SK-N-SH (cell line): ENCODE results near the gene NDST4. TPM values are rescaled to one million over a fixed set of nuclear protein-coding genes. Genes with fewer than 3 reads are reported as not detected.

Experiments
- CTCF ChIA-PET: fragments of 300-600, 350-600 bp; formaldehyde crosslinking; extraction: SDS; loops from one replicate; lab custom pipeline; 2021; lab: Yijun Ruan, JAX
- POLR2A ChIA-PET: fragments of 350-600 bp; sonication (Branson Sonifier 250); formaldehyde crosslinking; extraction: SDS; loops from one replicate; lab custom pipeline; 2020; ENCODE audit warnings: antibody characterized with exemption, inconsistent platforms; lab: Yijun Ruan, JAX
- DNase-seq: peaks from one replicate; pipeline ENCODE4 v3.0.0; 2012
- H2AFZ ChIP-seq: fragments of 200-600 bp; sonication (generic); 2 replicates; pipeline ENCODE4 v1.8.1; 2016; ENCODE audit warnings: antibody characterized with exemption, mild to moderate bottlenecking, low read depth
- H3F3A ChIP-seq: fragments of 200-600 bp; sonication (generic); replicated peaks from 2 replicates; pipeline ENCODE3; 2016; ENCODE audit warnings: antibody characterized with exemption, mild to moderate bottlenecking; ENCODE audit not compliant: insufficient read depth
- H3K27ac ChIP-seq, 2 experiments: fragments of 200-500 bp in 1 of 2; fragments of 200-600 bp in 1 of 2; sonication (Bioruptor generic) in 1 of 2; sonication (generic), shearing (Covaris generic) in 1 of 2; 2 replicates each; pipeline versions ENCODE4 v1.5.1 to v1.6.1; 2014 to 2016; ENCODE audit warnings: low read depth in 2 of 2, inconsistent platforms in 1 of 2, low read length in 1 of 2, mild to moderate bottlenecking in 1 of 2, mixed read lengths in 1 of 2
- H3K27me3 ChIP-seq: fragments of 200-600 bp; sonication (generic), shearing (Covaris generic); 2 replicates; pipeline ENCODE4 v1.6.1; 2016; ENCODE audit warnings: mixed run types; ENCODE audit not compliant: insufficient read depth
- H3K36me3 ChIP-seq, 2 experiments: fragments of 200-500 bp in 1 of 2; fragments of 200-600 bp in 1 of 2; sonication (Bioruptor generic) in 1 of 2; sonication (generic) in 1 of 2; replicated peaks in 1 of 2; 2 replicates each; pipeline versions ENCODE3 to v1.5.1; 2014 to 2016; ENCODE audit warnings: low read length in 1 of 2, mild to moderate bottlenecking in 1 of 2; ENCODE audit not compliant: insufficient read depth in 2 of 2, control insufficient read depth in 1 of 2
- H3K4me1 ChIP-seq, 2 experiments: fragments of 200-500 bp in 1 of 2; fragments of 200-600 bp in 1 of 2; sonication (Bioruptor generic) in 1 of 2; sonication (generic), shearing (Covaris generic) in 1 of 2; 2 replicates each; pipeline versions ENCODE4 v1.5.1 to v1.6.1; 2014 to 2016; ENCODE audit warnings: low read depth in 1 of 2, low read length in 1 of 2, mixed run types in 1 of 2; ENCODE audit not compliant: insufficient read depth in 2 of 2, control insufficient read depth in 1 of 2
- H3K4me2 ChIP-seq: fragments of 200-600 bp; sonication (generic), shearing (Covaris generic); 2 replicates; pipeline ENCODE4 v1.6.1; 2017; ENCODE audit warnings: mixed run types
- H3K4me3 ChIP-seq, 2 experiments: fragments of 200-500 bp in 1 of 2; fragments of 200-600 bp in 1 of 2; sonication (Bioruptor generic) in 1 of 2; sonication (generic), shearing (Covaris generic) in 1 of 2; 2 replicates each; pipeline versions ENCODE4 v1.5.1 to v1.8.1; 2014 to 2016; ENCODE audit warnings: low read depth in 2 of 2, inconsistent platforms in 1 of 2, low read length in 1 of 2, mild to moderate bottlenecking in 1 of 2, mixed read lengths in 1 of 2, moderate library complexity in 1 of 2
- H3K79me2 ChIP-seq: fragments of 200-600 bp; sonication (generic); 2 replicates; pipeline ENCODE4 v1.8.1; 2017; ENCODE audit warnings: mild to moderate bottlenecking; ENCODE audit not compliant: insufficient read depth
- H3K9ac ChIP-seq: fragments of 200-600 bp; sonication (generic); 2 replicates; pipeline ENCODE4 v1.6.1; 2017; ENCODE audit warnings: mixed run types
- H3K9me2 ChIP-seq: fragments of 200-600 bp; sonication (generic); 2 replicates; pipeline ENCODE4 v1.6.1; 2017; ENCODE audit warnings: mixed run types
- H3K9me3 ChIP-seq: fragments of 200-600 bp; sonication (generic); 2 replicates; pipeline ENCODE4 v1.6.1; 2017; ENCODE audit warnings: mixed run types, mild to moderate bottlenecking, moderate library complexity
- H4K20me1 ChIP-seq: fragments of 200-600 bp; sonication (generic); 2 replicates; pipeline ENCODE4 v1.6.1; 2017; ENCODE audit warnings: mild to moderate bottlenecking, mixed run types; ENCODE audit not compliant: insufficient read depth
- CHD2 ChIP-seq: fragments of 150-350 bp; IDR thresholded peaks from 2 replicates; pipeline ENCODE4 v1.6.1; 2018; ENCODE audit warnings: low read length; ENCODE audit not compliant: partially characterized antibody
- ELF1 ChIP-seq: IDR thresholded peaks from 2 replicates; pipeline ENCODE4 v1.4.0; 2012
- EP300 ChIP-seq, 2 experiments: IDR thresholded peaks; 2 replicates each; pipeline versions ENCODE4 v1.4.0 to v1.6.1; 2012; ENCODE audit warnings: borderline replicate concordance in 1 of 2, low read depth in 1 of 2, low read length in 1 of 2
- FOSL2 ChIP-seq: IDR thresholded peaks from 2 replicates; pipeline ENCODE4 v1.4.0; 2012; ENCODE audit warnings: low read depth, mild to moderate bottlenecking, moderate library complexity, borderline replicate concordance
- FOXJ3 ChIP-seq: sonication (generic); formaldehyde crosslinking; IDR thresholded peaks from 2 replicates; pipeline ENCODE4 v1.5.1; 2020; ENCODE audit warnings: mild to moderate bottlenecking, missing genetic modification reagents
- FOXM1 ChIP-seq: IDR thresholded peaks from 2 replicates; pipeline ENCODE4 v1.4.0; 2012; ENCODE audit warnings: low read depth, mild to moderate bottlenecking
- GATA2 ChIP-seq: sonication (generic); formaldehyde crosslinking; IDR thresholded peaks from 2 replicates; pipeline ENCODE4 v1.5.0; 2020; ENCODE audit warnings: mild to moderate bottlenecking, missing genetic modification reagents
- MAX ChIP-seq: IDR thresholded peaks from 2 replicates; pipeline ENCODE4 v1.4.0; 2012; ENCODE audit warnings: low read depth
- MEF2A ChIP-seq: IDR thresholded peaks from 2 replicates; pipeline ENCODE4 v1.4.0; 2012; ENCODE audit warnings: low read depth, borderline replicate concordance
- MXI1 ChIP-seq: IDR thresholded peaks from 2 replicates; pipeline ENCODE4 v1.6.1; 2012; ENCODE audit warnings: mild to moderate bottlenecking, low read depth, low read length, improper control_type of control experiment
- NRF1 ChIP-seq: IDR thresholded peaks from 2 replicates; pipeline ENCODE4 v1.6.1; 2012; ENCODE audit warnings: low read depth, mild to moderate bottlenecking, low read length
- RAD21 ChIP-seq: IDR thresholded peaks from 2 replicates; pipeline ENCODE4 v1.6.1; 2012; ENCODE audit warnings: mild to moderate bottlenecking, low read length
- RCOR1 ChIP-seq: fragments of 150-350 bp; IDR thresholded peaks from 2 replicates; pipeline ENCODE4 v1.6.1; 2017; ENCODE audit warnings: antibody characterized with exemption, low read length
- RXRA ChIP-seq: IDR thresholded peaks from 2 replicates; pipeline ENCODE4 v1.4.0; 2012; ENCODE audit warnings: low read depth, mild to moderate bottlenecking, borderline replicate concordance
- SMC3 ChIP-seq: IDR thresholded peaks from 2 replicates; pipeline ENCODE4 v1.6.1; 2012; ENCODE audit warnings: low read depth, low read length, improper control_type of control experiment
- TAF1 ChIP-seq: IDR thresholded peaks from 2 replicates; pipeline ENCODE4 v1.6.1; 2012; ENCODE audit warnings: low read depth, mild to moderate bottlenecking, low read length, moderate library complexity, borderline replicate concordance
- TCF12 ChIP-seq: IDR thresholded peaks from 2 replicates; pipeline ENCODE4 v1.4.0; 2012
- USF2 ChIP-seq: fragments of 150-350 bp; IDR thresholded peaks from 2 replicates; pipeline ENCODE4 v1.6.1; 2017; ENCODE audit warnings: antibody characterized with exemption, low read length, low read depth, borderline replicate concordance
- WGBS: methylation state at CpG from one replicate; pipeline ENCODE4 v1.1.6; 2017; ENCODE audit warnings: low lambda C conversion rate; 5-methylcytosine and 5-hydroxymethylcytosine counted together
- polyA plus RNA-seq, 3 experiments: library from polyadenylated mRNA; depleted of rRNA; stranded (reverse); fragments of >200 nt; gene quantifications; 2 replicates each; pipeline ENCODE4 v1.2.3, GENCODE V29; 2012
- TF ChIP-seq, protein P1 (sequence below): IDR thresholded peaks from 2 replicates; pipeline ENCODE4 v1.4.0; 2012; ENCODE audit warnings: low read depth, borderline replicate concordance
- TF ChIP-seq, protein P2 (sequence below): IDR thresholded peaks from 2 replicates; pipeline ENCODE4 v1.4.0; 2012; ENCODE audit warnings: low read depth, borderline replicate concordance
- TF ChIP-seq, protein P3 (sequence below): fragments of 200-600 bp; sonication (generic); IDR thresholded peaks from 2 replicates; pipeline ENCODE4 v1.6.1; 2017; ENCODE audit warnings: antibody characterized with exemption, mild to moderate bottlenecking, moderate library complexity

The NDST4 gene
- polyA plus RNA-seq, 1 of the 3 experiments (the other 2 are of a cell fraction) = not detected

DNA sequence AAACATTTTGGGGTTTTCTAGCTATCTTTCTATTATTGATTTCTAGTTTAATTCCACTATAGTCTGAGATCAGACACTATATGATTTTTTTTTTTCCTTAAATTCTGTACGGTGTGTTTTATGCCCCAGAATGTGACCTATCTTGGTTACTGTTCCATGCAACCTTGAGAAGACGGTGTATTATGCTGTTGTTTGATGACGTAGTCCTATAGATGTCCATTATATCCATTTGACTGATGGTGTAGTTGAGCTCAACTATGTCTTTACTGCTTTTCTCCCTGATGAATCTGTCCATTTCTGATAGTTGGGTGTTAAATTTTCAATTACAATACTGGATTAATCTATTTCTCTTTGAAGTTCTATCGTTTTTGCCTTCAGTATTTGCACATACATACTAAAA, 212.5 kb downstream of the NDST4 start (continued):
- TF ChIP-seq RAD21 = no peak
- no peak for TF ChIP-seq TCF12
- no peak for TF ChIP-seq RXRA
- TF ChIP-seq, protein P1, sequence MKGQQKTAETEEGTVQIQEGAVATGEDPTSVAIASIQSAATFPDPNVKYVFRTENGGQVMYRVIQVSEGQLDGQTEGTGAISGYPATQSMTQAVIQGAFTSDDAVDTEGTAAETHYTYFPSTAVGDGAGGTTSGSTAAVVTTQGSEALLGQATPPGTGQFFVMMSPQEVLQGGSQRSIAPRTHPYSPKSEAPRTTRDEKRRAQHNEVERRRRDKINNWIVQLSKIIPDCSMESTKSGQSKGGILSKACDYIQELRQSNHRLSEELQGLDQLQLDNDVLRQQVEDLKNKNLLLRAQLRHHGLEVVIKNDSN = no peak
- no peak for TF ChIP-seq FOSL2
- TF ChIP-seq SMC3 = no peak

- Histone ChIP-seq H3F3A (no peaks in the 10 kb centered on the region), H3K27ac (no peak overlapping the region), H3K79me2 (no peaks in the 10 kb centered on the region), H2AFZ (no peak overlapping the region), H3K9me3 (no peaks in the 10 kb centered on the region), H3K4me2 (no peak overlapping the region), H3K9me2 (no peaks in the 10 kb centered on the region)
- WGBS = 16% methylated on average over 1 of the region's 1 CpG
- no peak for DNase-seq
- TF ChIP-seq EP300 (IDR thresholded peaks at IDR 0.05; ENCODE audit: borderline replicate concordance in 1 of 2, low read depth in 1 of 2, low read length in 1 of 2) = no peak
- TF ChIP-seq CHD2 = no peak
- TF ChIP-seq FOXM1 = no peak
- TF ChIP-seq, protein P2, sequence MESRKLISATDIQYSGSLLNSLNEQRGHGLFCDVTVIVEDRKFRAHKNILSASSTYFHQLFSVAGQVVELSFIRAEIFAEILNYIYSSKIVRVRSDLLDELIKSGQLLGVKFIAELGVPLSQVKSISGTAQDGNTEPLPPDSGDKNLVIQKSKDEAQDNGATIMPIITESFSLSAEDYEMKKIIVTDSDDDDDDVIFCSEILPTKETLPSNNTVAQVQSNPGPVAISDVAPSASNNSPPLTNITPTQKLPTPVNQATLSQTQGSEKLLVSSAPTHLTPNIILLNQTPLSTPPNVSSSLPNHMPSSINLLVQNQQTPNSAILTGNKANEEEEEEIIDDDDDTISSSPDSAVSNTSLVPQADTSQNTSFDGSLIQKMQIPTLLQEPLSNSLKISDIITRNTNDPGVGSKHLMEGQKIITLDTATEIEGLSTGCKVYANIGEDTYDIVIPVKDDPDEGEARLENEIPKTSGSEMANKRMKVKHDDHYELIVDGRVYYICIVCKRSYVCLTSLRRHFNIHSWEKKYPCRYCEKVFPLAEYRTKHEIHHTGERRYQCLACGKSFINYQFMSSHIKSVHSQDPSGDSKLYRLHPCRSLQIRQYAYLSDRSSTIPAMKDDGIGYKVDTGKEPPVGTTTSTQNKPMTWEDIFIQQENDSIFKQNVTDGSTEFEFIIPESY = no peak
- TF ChIP-seq, protein P3, sequence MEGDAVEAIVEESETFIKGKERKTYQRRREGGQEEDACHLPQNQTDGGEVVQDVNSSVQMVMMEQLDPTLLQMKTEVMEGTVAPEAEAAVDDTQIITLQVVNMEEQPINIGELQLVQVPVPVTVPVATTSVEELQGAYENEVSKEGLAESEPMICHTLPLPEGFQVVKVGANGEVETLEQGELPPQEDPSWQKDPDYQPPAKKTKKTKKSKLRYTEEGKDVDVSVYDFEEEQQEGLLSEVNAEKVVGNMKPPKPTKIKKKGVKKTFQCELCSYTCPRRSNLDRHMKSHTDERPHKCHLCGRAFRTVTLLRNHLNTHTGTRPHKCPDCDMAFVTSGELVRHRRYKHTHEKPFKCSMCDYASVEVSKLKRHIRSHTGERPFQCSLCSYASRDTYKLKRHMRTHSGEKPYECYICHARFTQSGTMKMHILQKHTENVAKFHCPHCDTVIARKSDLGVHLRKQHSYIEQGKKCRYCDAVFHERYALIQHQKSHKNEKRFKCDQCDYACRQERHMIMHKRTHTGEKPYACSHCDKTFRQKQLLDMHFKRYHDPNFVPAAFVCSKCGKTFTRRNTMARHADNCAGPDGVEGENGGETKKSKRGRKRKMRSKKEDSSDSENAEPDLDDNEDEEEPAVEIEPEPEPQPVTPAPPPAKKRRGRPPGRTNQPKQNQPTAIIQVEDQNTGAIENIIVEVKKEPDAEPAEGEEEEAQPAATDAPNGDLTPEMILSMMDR = no peak
- no peak for TF ChIP-seq MAX
- no peak for TF ChIP-seq FOXJ3 (CRISPR knock-in tag)
- no peak for TF ChIP-seq USF2
- no peak for TF ChIP-seq ELF1
- TF ChIP-seq MXI1 = no peak
- TF ChIP-seq RCOR1 = no peak
- TF ChIP-seq TAF1 = no peak
- TF ChIP-seq NRF1 = no peak
- no peak for TF ChIP-seq GATA2
- TF ChIP-seq, protein P1 = no peak
- TF ChIP-seq TCF12 = no peak
- no peak for TF ChIP-seq MEF2A
- TF ChIP-seq, all 33 proteins: peak for 0
- Histone ChIP-seq H3K27me3 (no peaks in the 10 kb centered on the region), H3K4me3 (no peak overlapping the region), H3K9ac (no peak overlapping the region), H3K4me1 (no peaks in the 10 kb centered on the region), H4K20me1 (no peaks in the 10 kb centered on the region), H3K36me3 (no peaks in the 10 kb centered on the region)
- POLR2A ChIA-PET = no interaction called here
- CTCF ChIA-PET = no interaction called here
Measured at GRCh38 chr4:114890773-114891172, 222.6 kb downstream of the NDST4 start.
